ENCODE results near the gene SHH. TPM values are rescaled to one million over a fixed set of nuclear protein-coding genes. Genes with fewer than 3 reads are reported as not detected.
A peak's percentile ranks its signal among the peaks of the same experiment; 100 is the strongest.

SHH gene
- total RNA-seq, 6 experiments from 2014 or later, result 6.8 to 18.6 (median 12.4) TPM

GRCh38 chr7:155763691-155764437 is 48.4 kb downstream of the SHH start:
- TF ChIP-seq POLR2A (IDR thresholded peaks at IDR 0.05), result no peak
- TF ChIP-seq CTCF (IDR thresholded peaks at IDR 0.05), result no peak
- H3K9me3 ChIP-seq, result no peaks in the 10 kb centered on the region
- no CpG with 5 or more reads among the region's 27 CpGs for WGBS (ENCODE audit: insufficient coverage, low coverage, low lambda C conversion rate, missing lambda C conversion rate)
- ATAC-seq (peak; percentile 61 to 78 (median 70)), DNase-seq (peak in 1 of 3 donors; percentile 44)
- no peaks in the 10 kb centered on the region for H3K4me1 ChIP-seq
- peak overlapping the region; percentile 24 to 64 (median 55) for H3K27ac ChIP-seq
- intact Hi-C loops (cut with DNase I), result no loop called here
- H3K36me3 ChIP-seq, result peaks cover 7 to 43% (median 24%) of the 10 kb centered on the region in 4 donors
- H3K4me3 ChIP-seq, result no peak overlapping the region
- H3K27me3 ChIP-seq, result no peaks in the 10 kb centered on the region

- peaks cover 7 to 41% (median 24%) of the 10 kb centered on the region in 4 donors for H3K36me3 ChIP-seq
- intact Hi-C loops (cut with DNase I), result no loop called here
- no peak overlapping the region for H3K4me3 ChIP-seq
- no peaks in the 10 kb centered on the region for H3K27me3 ChIP-seq
- ATAC-seq, result no peak
- H3K27ac ChIP-seq, result peak overlapping the region in 2 of 3 donors; percentile 24 to 64
- DNase-seq, result no peak
- no peaks in the 10 kb centered on the region for H3K9me3 ChIP-seq
- TF ChIP-seq CTCF (IDR thresholded peaks at IDR 0.05), result no peak
- TF ChIP-seq POLR2A (IDR thresholded peaks at IDR 0.05), result no peak
- 92% methylated on average over 10 of the region's 10 CpGs for WGBS (ENCODE audit: insufficient coverage, low coverage, low lambda C conversion rate, missing lambda C conversion rate)
- H3K4me1 ChIP-seq, result no peaks in the 10 kb centered on the region
These were observed 49.1 kb downstream of the SHH start for GRCh38 chr7:155763122-155763521.

GRCh38 chr7:155762655-155763054 is 49.6 kb downstream of the SHH start:
- Histone ChIP-seq H3K4me1 (no peaks in the 10 kb centered on the region), H3K27me3 (no peaks in the 10 kb centered on the region), H3K36me3 (peaks cover 7 to 41% (median 23%) of the 10 kb centered on the region in 4 donors), H3K4me3 (no peak overlapping the region), H3K9me3 (no peaks in the 10 kb centered on the region), H3K27ac (no peak overlapping the region)
- ATAC-seq, result no peak
- intact Hi-C loops (cut with DNase I), result no loop called here
- TF ChIP-seq CTCF (IDR thresholded peaks at IDR 0.05) (no peak), POLR2A (IDR thresholded peaks at IDR 0.05) (no peak)
- DNase-seq, result no peak
- WGBS (ENCODE audit: insufficient coverage, low coverage, low lambda C conversion rate, missing lambda C conversion rate), result 82% methylated on average over 8 of the region's 10 CpGs

GRCh38 chr7:155762036-155762435 is 50.2 kb downstream of the SHH start:
- intact Hi-C loops (cut with DNase I), result no loop called here

More at GRCh38 chr7:155762036-155762435, 50.2 kb downstream of the SHH start:
- no peak for TF ChIP-seq CTCF (IDR thresholded peaks at IDR 0.05)
- no peak for TF ChIP-seq POLR2A (IDR thresholded peaks at IDR 0.05)
- Histone ChIP-seq H3K9me3 (no peaks in the 10 kb centered on the region), H3K4me3 (no peak overlapping the region), H3K27me3 (no peaks in the 10 kb centered on the region), H3K36me3 (peaks cover 4 to 35% (median 21%) of the 10 kb centered on the region in 4 donors), H3K27ac (no peak overlapping the region), H3K4me1 (no peaks in the 10 kb centered on the region)
- DNase-seq (no peak), ATAC-seq (no peak)
- 72% methylated on average over 3 of the region's 4 CpGs for WGBS (ENCODE audit: insufficient coverage, low coverage, low lambda C conversion rate, missing lambda C conversion rate)
